T-cell (primary cell): ENCODE data around the gene TC2N. TPM values are rescaled to one million over a fixed set of nuclear protein-coding genes. Genes with fewer than 3 reads are reported as not detected.
"Not testable (repeated sequence)": the region's sequence is repeated elsewhere in the genome, so short reads cannot be mapped to it uniquely, and the experiment has no call there.

Experiments used
- ATAC-seq, 4 experiments: fragments of 200-7000 bp in 3 of 4; fragments of 150-1000 bp in 1 of 4; cut with Tn5 transposase; replicated peaks in 1 of 4; 1 replicate in 3 of 4; 2 replicates in 1 of 4; pipeline ENCODE4 v1.10.0; 2021; ENCODE audit warnings: moderate library complexity in 3 of 4, mild to moderate bottlenecking in 2 of 4, moderate number of reproducible peaks in 1 of 4
- CTCF ChIA-PET, 2 donors: fragments of 300-600 bp; sonication (Branson Sonifier 250); formaldehyde crosslinking; loops; one replicate each; lab custom pipeline; 2022; ENCODE audit warnings: antibody characterized with exemption in 2 of 2; lab: Charles Lee
- POLR2A ChIA-PET, 2 donors: fragments of 300-600 bp; sonication (Branson Sonifier 250); formaldehyde crosslinking; loops; one replicate each; lab custom pipeline; 2022; ENCODE audit warnings: antibody characterized with exemption in 2 of 2; lab: Charles Lee
- DNase-seq, 35 experiments: peaks; one replicate each; pipeline versions ENCODE4 v3.0.0 to v3.0.0-alpha.2; 2013 to 2023
- H3K27ac ChIP-seq: one replicate; pipeline ENCODE4 v1.5.1; 2013; ENCODE audit warnings: low read length
- H3K27me3 ChIP-seq, 2 experiments: replicated peaks in 1 of 2; 1 replicate in 1 of 2; 2 replicates in 1 of 2; pipeline versions ENCODE4 v1.6.1 to v1.7.0; 2013; ENCODE audit warnings: low read length in 1 of 2, mixed read lengths in 1 of 2; ENCODE audit not compliant: control insufficient read depth in 2 of 2, insufficient read depth in 2 of 2; ENCODE audit errors: extremely low read depth in 1 of 2
- H3K36me3 ChIP-seq, 2 donors: 1 replicate in 1 of 2; 2 replicates in 1 of 2; pipeline versions ENCODE4 v1.6.1 to v1.7.0; 2013; ENCODE audit warnings: low read length in 1 of 2; ENCODE audit not compliant: control insufficient read depth in 2 of 2, insufficient read depth in 1 of 2; ENCODE audit errors: extremely low read depth in 1 of 2
- H3K4me1 ChIP-seq, 2 experiments: 1 replicate in 1 of 2; 2 replicates in 1 of 2; pipeline versions ENCODE4 v1.6.1 to v1.7.0; 2013; ENCODE audit warnings: low read length in 2 of 2, mixed read lengths in 1 of 2; ENCODE audit not compliant: insufficient read depth in 2 of 2, control insufficient read depth in 1 of 2; ENCODE audit errors: extremely low read depth in 1 of 2
- H3K4me3 ChIP-seq, 2 donors: 1 replicate in 1 of 2; 2 replicates in 1 of 2; pipeline versions ENCODE4 v1.5.1 to v1.7.0; 2013; ENCODE audit warnings: mild to moderate bottlenecking in 2 of 2, low read length in 1 of 2, moderate library complexity in 1 of 2; ENCODE audit not compliant: control insufficient read depth in 1 of 2; ENCODE audit errors: extremely low read depth in 1 of 2
- H3K9me3 ChIP-seq: 2 replicates; pipeline ENCODE4 v1.7.0; 2013
- H3K27ac Mint-ChIP-seq, 2 donors: one replicate each; pipeline ENCODE4 v1.8.0; 2020 to 2021; ENCODE audit warnings: mild to moderate bottlenecking in 2 of 2, mixed read lengths in 2 of 2
- H3K27me3 Mint-ChIP-seq, 2 donors: one replicate each; pipeline ENCODE4 v1.8.0; 2021 to 2022; ENCODE audit warnings: mixed read lengths in 2 of 2
- H3K36me3 Mint-ChIP-seq: one replicate; pipeline ENCODE4 v1.8.0; 2021; ENCODE audit warnings: mixed read lengths
- H3K4me1 Mint-ChIP-seq, 3 donors: one replicate each; pipeline ENCODE4 v1.8.0; 2020 to 2022; ENCODE audit warnings: mixed read lengths in 3 of 3, mild to moderate bottlenecking in 1 of 3
- H3K4me3 Mint-ChIP-seq, 3 donors: one replicate each; pipeline ENCODE4 v1.8.0; 2020 to 2022; ENCODE audit warnings: mild to moderate bottlenecking in 3 of 3, mixed read lengths in 3 of 3, moderate library complexity in 3 of 3
- H3K9me3 Mint-ChIP-seq, 3 donors: one replicate each; pipeline ENCODE4 v1.8.0; 2020 to 2022; ENCODE audit warnings: mixed read lengths in 3 of 3
- WGBS: methylation state at CpG from one replicate; pipeline ENCODE4 v1.1.5; 2013; ENCODE audit warnings: missing lambda C conversion rate; ENCODE audit not compliant: insufficient coverage; 5-methylcytosine and 5-hydroxymethylcytosine counted together
- total RNA-seq, 35 experiments: library from RNA in 6 of 35; stranded (reverse) in 6 of 35; fragments of 120-200 nt in 1 of 35; gene quantifications; one replicate each; pipeline versions ENCODE4 v1.2.1 to v1.2.4 and lab custom pipeline; 2013 to 2026

The TC2N gene
- total RNA-seq, 5 donors from 2014 or later (not counting 1 experiment from before 2014, with no cell fraction given), result 203 to 274 (median 243) TPM

GRCh38 chr14:91899213-91899612 is 31.9 kb upstream of the TC2N start:
- peak in 1 of 35 experiments; percentile 55 for DNase-seq
- WGBS, result 82% methylated on average over 4 of the region's 4 CpGs
- no peak overlapping the region for H3K4me3 ChIP-seq
- no peak overlapping the region for H3K27ac Mint-ChIP-seq
- H3K27ac ChIP-seq, result no peak overlapping the region
- no peaks in the 10 kb centered on the region for H3K27me3 Mint-ChIP-seq
- H3K9me3 Mint-ChIP-seq, result no peaks in the 10 kb centered on the region
- no peaks in the 10 kb centered on the region for H3K36me3 ChIP-seq
- H3K4me1 Mint-ChIP-seq, result peaks cover 3 to 32% (median 8%) of the 10 kb centered on the region in 3 donors
- peak in 1 of 4 experiments; percentile 54 for ATAC-seq
- CTCF ChIA-PET, result interaction anchor here in 1 of 2 donors (0.6 to 1.2 kb wide), 2 partner anchors 12 to 160 kb away, joined by 3 to 4 read pairs; no protein-coding TSS in a partner anchor
- no peaks in the 10 kb centered on the region for H3K27me3 ChIP-seq
- peaks cover 0 to 6% of the 10 kb centered on the region in 2 experiments for H3K4me1 ChIP-seq
- H3K9me3 ChIP-seq, result no peaks in the 10 kb centered on the region
- no peak overlapping the region for H3K4me3 Mint-ChIP-seq
- no peaks in the 10 kb centered on the region for H3K36me3 Mint-ChIP-seq
- POLR2A ChIA-PET, result interaction anchor here (0.6 to 0.7 kb wide), 2 partner anchors 86 to 119 kb away, joined by 3 read pairs; no protein-coding TSS in a partner anchor

- no CpG with 5 or more reads among the region's 5 CpGs for WGBS
- no peaks in the 10 kb centered on the region for H3K36me3 Mint-ChIP-seq
- H3K4me3 Mint-ChIP-seq, result no peak overlapping the region
- no peak for DNase-seq
- Histone ChIP-seq H3K36me3 (no peaks in the 10 kb centered on the region), H3K27me3 (no peaks in the 10 kb centered on the region), H3K9me3 (no peaks in the 10 kb centered on the region), H3K27ac (no peak overlapping the region), H3K4me3 (no peak overlapping the region), H3K4me1 (peaks cover 4 to 14% of the 10 kb centered on the region in 2 experiments)
- peak overlapping the region in 1 of 2 donors; percentile 15 for H3K27ac Mint-ChIP-seq
- ChIA-PET POLR2A (interaction anchor here in 1 of 2 donors (0.6 kb wide), 1 partner anchor 87 kb away, joined by 3 read pairs; no protein-coding TSS in a partner anchor), CTCF (interaction anchor here in 1 of 2 donors (0.7 kb wide), 1 partner anchor 13 kb away, joined by 6 read pairs; no protein-coding TSS in a partner anchor)
- no peaks in the 10 kb centered on the region for H3K27me3 Mint-ChIP-seq
- no peak for ATAC-seq
- peaks cover 11 to 32% (median 15%) of the 10 kb centered on the region in 3 donors for H3K4me1 Mint-ChIP-seq
- no peaks in the 10 kb centered on the region for H3K9me3 Mint-ChIP-seq
Measured at GRCh38 chr14:91898372-91898771, 31.0 kb upstream of the TC2N start.

- CTCF ChIA-PET, result interaction anchor here in 1 of 2 donors (0.7 kb wide), 1 partner anchor 14 kb away, joined by 6 read pairs; no protein-coding TSS in a partner anchor
- peaks cover 4 to 19% of the 10 kb centered on the region in 2 experiments for H3K4me1 ChIP-seq
- H3K27me3 ChIP-seq, H3K4me3 ChIP-seq, H3K9me3 ChIP-seq, POLR2A ChIA-PET, H3K9me3 Mint-ChIP-seq, H3K27me3 Mint-ChIP-seq, ATAC-seq, H3K4me3 Mint-ChIP-seq, H3K36me3 ChIP-seq, H3K36me3 Mint-ChIP-seq, H3K27ac ChIP-seq, DNase-seq, H3K27ac Mint-ChIP-seq: not testable (repeated sequence)
- 100% methylated on average over 1 of the region's 5 CpGs for WGBS
- peaks cover 18 to 37% (median 22%) of the 10 kb centered on the region in 3 donors for H3K4me1 Mint-ChIP-seq
Measured at GRCh38 chr14:91897716-91898115, 30.4 kb upstream of the TC2N start.

GRCh38 chr14:91897106-91897701 is 29.9 kb upstream of the TC2N start:
- H3K36me3 Mint-ChIP-seq, result no peaks in the 10 kb centered on the region
- ChIA-PET CTCF (no interaction called here), POLR2A (no interaction called here)
- H3K27ac ChIP-seq, result no peak overlapping the region
- peaks cover 23 to 42% (median 27%) of the 10 kb centered on the region in 3 donors for H3K4me1 Mint-ChIP-seq
- H3K4me3 ChIP-seq, result no peak overlapping the region
- no peaks in the 10 kb centered on the region for H3K36me3 ChIP-seq
- WGBS, result 95% methylated on average over 8 of the region's 10 CpGs
- no peak overlapping the region for H3K4me3 Mint-ChIP-seq
- peak overlapping the region in 1 of 2 donors; percentile 8 for H3K27ac Mint-ChIP-seq
- no peak for ATAC-seq
- H3K9me3 ChIP-seq, result no peaks in the 10 kb centered on the region
- no peaks in the 10 kb centered on the region for H3K27me3 ChIP-seq
- no peak for DNase-seq
- H3K4me1 ChIP-seq, result peaks cover 4 to 24% of the 10 kb centered on the region in 2 experiments
- no peaks in the 10 kb centered on the region for H3K27me3 Mint-ChIP-seq
- no peaks in the 10 kb centered on the region for H3K9me3 Mint-ChIP-seq

GRCh38 chr14:91896419-91896818 is 29.1 kb upstream of the TC2N start:
- ChIA-PET POLR2A (no interaction called here), CTCF (interaction anchor here in 1 of 2 donors (0.6 kb wide), 1 partner anchor 21 kb away, joined by 4 read pairs; no protein-coding TSS in a partner anchor)
- no peaks in the 10 kb centered on the region for H3K9me3 ChIP-seq
- ATAC-seq (no peak), DNase-seq (no peak)
- Mint-ChIP-seq H3K9me3 (no peaks in the 10 kb centered on the region), H3K4me3 (no peak overlapping the region), H3K27ac (no peak overlapping the region), H3K4me1 (peaks cover 31 to 50% (median 35%) of the 10 kb centered on the region in 3 donors), H3K27me3 (no peaks in the 10 kb centered on the region), H3K36me3 (no peaks in the 10 kb centered on the region)
- WGBS, result 100% methylated on average over 1 of the region's 4 CpGs
- no peak overlapping the region for H3K27ac ChIP-seq
- no peaks in the 10 kb centered on the region for H3K36me3 ChIP-seq
- H3K27me3 ChIP-seq, result no peaks in the 10 kb centered on the region
- peaks cover 4 to 30% of the 10 kb centered on the region in 2 experiments for H3K4me1 ChIP-seq
- no peak overlapping the region for H3K4me3 ChIP-seq

- H3K9me3 ChIP-seq, result no peaks in the 10 kb centered on the region
- WGBS, result no CpG with 5 or more reads among the region's 4 CpGs
- Mint-ChIP-seq H3K4me3 (peak overlapping the region in 1 of 3 donors; percentile 37), H3K27me3 (no peaks in the 10 kb centered on the region), H3K9me3 (no peaks in the 10 kb centered on the region), H3K27ac (peak overlapping the region; percentile 79 to 83), H3K36me3 (no peaks in the 10 kb centered on the region), H3K4me1 (peaks cover 56 to 70% (median 59%) of the 10 kb centered on the region in 3 donors)
- H3K4me1 ChIP-seq, result peaks cover 23 to 53% of the 10 kb centered on the region in 2 experiments
- peak in 1 of 4 experiments; percentile 32 for ATAC-seq
- no peaks in the 10 kb centered on the region for H3K27me3 ChIP-seq
- H3K27ac ChIP-seq, result no peak overlapping the region
- CTCF ChIA-PET, result interaction anchor here (0.7 to 1.1 kb wide), 3 partner anchors 30 to 92 kb away, joined by 3 to 6 read pairs (median 4); no protein-coding TSS in a partner anchor
- peak in 1 of 35 experiments; percentile 11 for DNase-seq
- POLR2A ChIA-PET, result interaction anchor here in 1 of 2 donors (0.6 kb wide), 1 partner anchor 22 kb away, joined by 8 read pairs; no protein-coding TSS in a partner anchor
- no peaks in the 10 kb centered on the region for H3K36me3 ChIP-seq
- no peak overlapping the region for H3K4me3 ChIP-seq
Measured at GRCh38 chr14:91893669-91894068, 26.3 kb upstream of the TC2N start.
